Measurements from ENCODE around the gene VWA3B. TPM values are rescaled to one million over a fixed set of nuclear protein-coding genes. Genes with fewer than 3 reads are reported as not detected.

The VWA3B gene
- total RNA-seq, 1 donor from 2014 or later: 0.52 TPM

GRCh38 chr2:98347298-98348065, 260.5 kb downstream of the VWA3B start:
- TF ChIP-seq CTCF (IDR thresholded peaks at IDR 0.05; ENCODE audit: borderline replicate concordance): no peak
- intact Hi-C loops (cut with micrococcal nuclease): no loop called here
- H3K4me3 ChIP-seq: peak overlapping the region; percentile 47
- H3K27me3 ChIP-seq (ENCODE audit: low read depth): peaks cover 100% of the 10 kb centered on the region
- no peak overlapping the region for H3K27ac ChIP-seq (replicated peaks)
- H3K36me3 ChIP-seq: no peaks in the 10 kb centered on the region
- H3K4me1 ChIP-seq: peaks cover 14% of the 10 kb centered on the region
- no peaks in the 10 kb centered on the region for H3K9me3 ChIP-seq (replicated peaks)
- DNase-seq: no peak

GRCh38 chr2:98348066-98348561, 261.1 kb downstream of the VWA3B start:
- intact Hi-C loops (cut with micrococcal nuclease): no loop called here
- no peak overlapping the region for H3K27ac ChIP-seq (replicated peaks)
- no peak for TF ChIP-seq CTCF (IDR thresholded peaks at IDR 0.05; ENCODE audit: borderline replicate concordance)
- no peaks in the 10 kb centered on the region for H3K36me3 ChIP-seq
- no peaks in the 10 kb centered on the region for H3K9me3 ChIP-seq (replicated peaks)
- peaks cover 14% of the 10 kb centered on the region for H3K4me1 ChIP-seq
- H3K4me3 ChIP-seq: no peak overlapping the region
- no peak for DNase-seq
- H3K27me3 ChIP-seq (ENCODE audit: low read depth): peaks cover 100% of the 10 kb centered on the region

- intact Hi-C loops (cut with micrococcal nuclease): no loop called here
- no peak overlapping the region for H3K4me3 ChIP-seq
- DNase-seq: no peak
- H3K27ac ChIP-seq (replicated peaks): no peak overlapping the region
- no peaks in the 10 kb centered on the region for H3K36me3 ChIP-seq
- peaks cover 89% of the 10 kb centered on the region for H3K27me3 ChIP-seq (ENCODE audit: low read depth)
- peaks cover 7% of the 10 kb centered on the region for H3K9me3 ChIP-seq (replicated peaks)
- TF ChIP-seq CTCF (IDR thresholded peaks at IDR 0.05; ENCODE audit: borderline replicate concordance): no peak
- H3K4me1 ChIP-seq: peaks cover 14% of the 10 kb centered on the region
Measured at GRCh38 chr2:98350411-98350810, 263.4 kb downstream of the VWA3B start.

- TF ChIP-seq CTCF (IDR thresholded peaks at IDR 0.05; ENCODE audit: borderline replicate concordance): no peak
- Histone ChIP-seq H3K27ac (replicated peaks) (no peak overlapping the region), H3K4me1 (no peaks in the 10 kb centered on the region), H3K4me3 (no peak overlapping the region), H3K27me3 (ENCODE audit: low read depth) (peaks cover 51% of the 10 kb centered on the region), H3K36me3 (no peaks in the 10 kb centered on the region), H3K9me3 (replicated peaks) (peaks cover 7% of the 10 kb centered on the region)
- intact Hi-C loops (cut with micrococcal nuclease): no loop called here
- DNase-seq: no peak
Measured at GRCh38 chr2:98355881-98356280, 268.9 kb downstream of the VWA3B start.

- no peak for DNase-seq
- H3K4me1 ChIP-seq: no peaks in the 10 kb centered on the region
- H3K4me3 ChIP-seq: no peak overlapping the region
- H3K9me3 ChIP-seq (replicated peaks): peaks cover 7% of the 10 kb centered on the region
- no peaks in the 10 kb centered on the region for H3K36me3 ChIP-seq
- no peak for TF ChIP-seq CTCF (IDR thresholded peaks at IDR 0.05; ENCODE audit: borderline replicate concordance)
- H3K27ac ChIP-seq (replicated peaks): no peak overlapping the region
- intact Hi-C loops (cut with micrococcal nuclease): no loop called here
- peaks cover 43% of the 10 kb centered on the region for H3K27me3 ChIP-seq (ENCODE audit: low read depth)
Measured at GRCh38 chr2:98356729-98357128, 269.8 kb downstream of the VWA3B start.
